ENCODE results near the gene DCTN3. TPM values are rescaled to one million over a fixed set of nuclear protein-coding genes. Genes with fewer than 3 reads are reported as not detected.

DCTN3 gene
- total RNA-seq, 1 donor from 2014 or later = 135 TPM

- TF ChIP-seq, protein P1, sequence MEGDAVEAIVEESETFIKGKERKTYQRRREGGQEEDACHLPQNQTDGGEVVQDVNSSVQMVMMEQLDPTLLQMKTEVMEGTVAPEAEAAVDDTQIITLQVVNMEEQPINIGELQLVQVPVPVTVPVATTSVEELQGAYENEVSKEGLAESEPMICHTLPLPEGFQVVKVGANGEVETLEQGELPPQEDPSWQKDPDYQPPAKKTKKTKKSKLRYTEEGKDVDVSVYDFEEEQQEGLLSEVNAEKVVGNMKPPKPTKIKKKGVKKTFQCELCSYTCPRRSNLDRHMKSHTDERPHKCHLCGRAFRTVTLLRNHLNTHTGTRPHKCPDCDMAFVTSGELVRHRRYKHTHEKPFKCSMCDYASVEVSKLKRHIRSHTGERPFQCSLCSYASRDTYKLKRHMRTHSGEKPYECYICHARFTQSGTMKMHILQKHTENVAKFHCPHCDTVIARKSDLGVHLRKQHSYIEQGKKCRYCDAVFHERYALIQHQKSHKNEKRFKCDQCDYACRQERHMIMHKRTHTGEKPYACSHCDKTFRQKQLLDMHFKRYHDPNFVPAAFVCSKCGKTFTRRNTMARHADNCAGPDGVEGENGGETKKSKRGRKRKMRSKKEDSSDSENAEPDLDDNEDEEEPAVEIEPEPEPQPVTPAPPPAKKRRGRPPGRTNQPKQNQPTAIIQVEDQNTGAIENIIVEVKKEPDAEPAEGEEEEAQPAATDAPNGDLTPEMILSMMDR (IDR thresholded peaks at IDR 0.05; ENCODE audit: borderline replicate concordance) = no peak
- no peak overlapping the region for H3K4me3 ChIP-seq
- no peaks in the 10 kb centered on the region for H3K36me3 ChIP-seq
- intact Hi-C loops (cut with micrococcal nuclease) = no loop called here
- no peaks in the 10 kb centered on the region for H3K9me3 ChIP-seq (replicated peaks)
- H3K4me1 ChIP-seq = peaks cover 20% of the 10 kb centered on the region
- peaks cover 77% of the 10 kb centered on the region for H3K27me3 ChIP-seq (ENCODE audit: low read depth)
- DNase-seq = no peak
- no peak overlapping the region for H3K27ac ChIP-seq (replicated peaks)
Observed at GRCh38 chr9:34576597-34577399, 43.5 kb downstream of the DCTN3 start.

GRCh38 chr9:34575862-34576596 is 44.3 kb downstream of the DCTN3 start:
- TF ChIP-seq, protein P1 (IDR thresholded peaks at IDR 0.05; ENCODE audit: borderline replicate concordance) = no peak
- intact Hi-C loops (cut with micrococcal nuclease) = no loop called here
- Histone ChIP-seq H3K4me3 (no peak overlapping the region), H3K4me1 (peaks cover 20% of the 10 kb centered on the region), H3K27me3 (ENCODE audit: low read depth) (peaks cover 70% of the 10 kb centered on the region), H3K27ac (replicated peaks) (no peak overlapping the region), H3K9me3 (replicated peaks) (no peaks in the 10 kb centered on the region), H3K36me3 (no peaks in the 10 kb centered on the region)
- DNase-seq = no peak

GRCh38 chr9:34575241-34575640 is 45.1 kb downstream of the DCTN3 start:
- intact Hi-C loops (cut with micrococcal nuclease) = no loop called here
- peaks cover 63% of the 10 kb centered on the region for H3K27me3 ChIP-seq (ENCODE audit: low read depth)
- H3K9me3 ChIP-seq (replicated peaks) = no peaks in the 10 kb centered on the region
- TF ChIP-seq, protein P1 (IDR thresholded peaks at IDR 0.05; ENCODE audit: borderline replicate concordance) = no peak
- no peak overlapping the region for H3K4me3 ChIP-seq
- H3K27ac ChIP-seq (replicated peaks) = no peak overlapping the region
- no peak for DNase-seq
- peaks cover 21% of the 10 kb centered on the region for H3K4me1 ChIP-seq
- H3K36me3 ChIP-seq = no peaks in the 10 kb centered on the region

- H3K4me1 ChIP-seq = peaks cover 20% of the 10 kb centered on the region
- no peaks in the 10 kb centered on the region for H3K9me3 ChIP-seq (replicated peaks)
- H3K27ac ChIP-seq (replicated peaks) = no peak overlapping the region
- peaks cover 56% of the 10 kb centered on the region for H3K27me3 ChIP-seq (ENCODE audit: low read depth)
- H3K36me3 ChIP-seq = no peaks in the 10 kb centered on the region
- H3K4me3 ChIP-seq = no peak overlapping the region
- no peak for DNase-seq
- intact Hi-C loops (cut with micrococcal nuclease) = no loop called here
- TF ChIP-seq, protein P1 (IDR thresholded peaks at IDR 0.05; ENCODE audit: borderline replicate concordance) = no peak
Observed at GRCh38 chr9:34574571-34574970, 45.7 kb downstream of the DCTN3 start.

GRCh38 chr9:34573599-34574325 is 46.5 kb downstream of the DCTN3 start:
- Histone ChIP-seq H3K9me3 (replicated peaks) (no peaks in the 10 kb centered on the region), H3K36me3 (no peaks in the 10 kb centered on the region), H3K27me3 (ENCODE audit: low read depth) (peaks cover 48% of the 10 kb centered on the region), H3K4me1 (peaks cover 12% of the 10 kb centered on the region), H3K27ac (replicated peaks) (no peak overlapping the region), H3K4me3 (no peak overlapping the region)
- DNase-seq = no peak
- intact Hi-C loops (cut with micrococcal nuclease) = no loop called here
- TF ChIP-seq, protein P1 (IDR thresholded peaks at IDR 0.05; ENCODE audit: borderline replicate concordance) = no peak
